HFF-Myc (cell line): Measurements from ENCODE around the gene ARSB.

Experiments
- DNase-seq: peaks from one replicate; pipeline ENCODE4 v3.0.0-alpha.2; 2011; ENCODE audit warnings: low read depth; ENCODE audit errors: extremely low read depth
- H3K4me3 ChIP-seq: replicated peaks from 2 replicates; pipeline ENCODE4 v1.5.1; 2011; ENCODE audit warnings: low read depth, mild to moderate bottlenecking, control low read depth, low read length
- CTCF ChIP-seq: IDR thresholded peaks from 2 replicates; pipeline ENCODE4 v1.5.1; 2012; ENCODE audit warnings: mild to moderate bottlenecking, low read depth, low read length, control low read depth; ENCODE audit errors: missing control alignments

ARSB gene

DNA sequence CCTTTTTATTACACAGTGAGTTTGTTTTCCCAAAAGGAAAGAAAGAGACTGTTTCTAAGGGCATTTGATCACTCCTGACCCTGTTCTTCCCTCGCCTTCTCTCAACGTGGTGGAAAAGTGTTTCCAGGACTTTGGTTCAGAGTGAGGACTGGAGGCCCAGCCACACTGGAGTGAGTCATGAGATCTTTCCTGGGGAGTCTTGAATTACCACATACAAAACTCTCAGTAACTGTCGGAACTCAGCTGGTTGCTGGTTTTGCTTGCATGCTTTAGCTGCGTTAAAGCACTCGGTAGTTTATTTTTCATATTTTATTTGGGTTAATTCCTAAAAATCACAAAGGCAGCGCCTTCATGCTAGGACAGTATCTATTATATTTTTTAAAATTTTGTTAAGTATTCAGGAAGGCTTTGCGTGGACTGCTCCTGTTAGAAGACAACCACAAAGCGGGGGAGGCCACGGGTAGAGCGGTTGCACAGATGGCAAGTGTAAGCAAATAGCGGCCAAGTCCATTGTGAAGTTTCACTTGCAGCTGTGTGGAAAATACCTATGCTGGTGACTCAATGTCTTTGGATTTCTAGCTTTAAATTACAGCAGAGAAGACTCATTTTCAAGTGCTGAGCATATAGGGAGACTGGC, 77.7 kb downstream of the ARSB start:
- peak; percentile 87 for DNase-seq
- peak overlapping the region; percentile 16; the same call in 1 of the 2 replicates for H3K4me3 ChIP-seq
- no peak for TF ChIP-seq CTCF

DNA sequence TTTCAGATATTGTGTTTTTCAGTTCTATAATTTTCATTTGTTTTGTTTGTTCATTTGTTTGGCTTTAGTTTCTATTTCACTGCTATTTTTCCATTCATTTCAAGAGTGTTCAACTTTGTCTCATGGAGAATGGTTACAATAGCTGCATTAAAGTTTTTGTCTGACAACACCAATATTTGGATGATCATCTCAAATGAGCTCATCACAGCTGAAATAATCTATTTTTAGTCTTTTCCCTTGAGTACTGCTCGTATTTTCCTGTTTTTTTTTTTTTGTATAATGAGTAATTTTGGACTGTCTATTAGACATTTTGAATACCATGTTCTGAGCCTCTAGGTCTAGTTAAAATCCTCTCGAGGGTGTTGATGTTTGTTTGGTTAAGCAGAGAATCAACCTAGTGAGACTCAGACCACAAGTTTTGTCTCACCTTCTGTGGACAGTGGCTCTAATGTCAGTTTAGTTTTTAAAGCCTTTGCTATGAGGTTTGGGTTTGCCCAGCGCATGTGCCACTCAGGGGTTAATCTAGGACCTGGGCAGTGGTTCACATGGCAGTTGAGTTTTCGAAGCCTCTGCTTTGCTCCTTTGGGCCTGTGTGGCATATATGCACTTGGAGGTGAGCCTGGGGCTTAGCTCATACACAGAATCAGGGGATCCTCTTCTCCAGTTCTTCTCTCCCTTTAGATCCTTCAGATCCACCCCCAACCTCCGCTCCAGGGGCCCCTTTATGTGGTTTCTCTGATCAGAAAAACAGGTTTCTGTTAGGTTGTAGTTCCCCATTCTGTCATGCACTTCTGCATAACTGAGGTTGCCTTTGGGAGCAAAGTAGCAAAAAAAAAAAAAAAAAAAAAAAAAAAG, 79.8 kb downstream of the ARSB start:
- DNase-seq = no peak
- H3K4me3 ChIP-seq = no peak overlapping the region
- TF ChIP-seq CTCF = no peak

DNA sequence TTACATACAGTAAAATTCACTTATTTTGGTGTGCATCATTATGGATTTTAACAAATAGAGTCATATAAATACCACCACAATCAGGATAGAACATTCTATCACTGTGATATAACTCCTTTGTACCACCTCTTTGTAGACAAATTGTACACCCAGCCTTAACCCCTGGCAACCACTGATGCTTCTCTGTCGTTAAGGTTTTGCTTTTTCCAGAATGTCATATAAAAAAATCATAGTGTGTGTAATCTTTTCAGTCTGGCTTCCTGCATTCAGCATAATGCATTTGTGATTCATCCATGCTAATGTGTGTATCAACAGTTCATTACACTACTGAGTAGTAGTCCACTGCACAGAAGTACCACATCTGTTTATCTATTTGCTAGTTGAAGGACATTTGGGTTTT, 81.2 kb downstream of the ARSB start:
- DNase-seq = no peak
- H3K4me3 ChIP-seq = no peak overlapping the region
- no peak for TF ChIP-seq CTCF

DNA sequence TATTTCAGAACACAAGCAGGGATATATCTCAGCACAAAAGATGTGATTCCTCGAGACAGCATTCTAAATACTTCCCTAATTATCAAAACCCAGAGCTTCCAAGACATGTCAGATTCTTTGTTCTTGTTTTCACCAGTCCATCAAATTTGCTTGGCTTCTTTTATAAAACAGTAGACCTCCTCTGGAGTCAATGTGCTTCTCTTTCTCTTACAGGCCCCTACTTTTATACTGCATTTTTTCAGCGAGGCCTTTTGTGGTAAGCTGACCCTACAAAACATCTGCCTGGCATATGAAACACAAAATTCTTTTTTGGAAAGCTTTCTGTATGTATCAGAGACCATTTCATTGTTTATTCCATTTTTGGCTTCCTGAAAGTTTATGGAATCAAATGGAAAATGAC, 81.8 kb downstream of the ARSB start:
- DNase-seq = peak; percentile 60
- H3K4me3 ChIP-seq = no peak overlapping the region
- TF ChIP-seq CTCF = no peak

DNA sequence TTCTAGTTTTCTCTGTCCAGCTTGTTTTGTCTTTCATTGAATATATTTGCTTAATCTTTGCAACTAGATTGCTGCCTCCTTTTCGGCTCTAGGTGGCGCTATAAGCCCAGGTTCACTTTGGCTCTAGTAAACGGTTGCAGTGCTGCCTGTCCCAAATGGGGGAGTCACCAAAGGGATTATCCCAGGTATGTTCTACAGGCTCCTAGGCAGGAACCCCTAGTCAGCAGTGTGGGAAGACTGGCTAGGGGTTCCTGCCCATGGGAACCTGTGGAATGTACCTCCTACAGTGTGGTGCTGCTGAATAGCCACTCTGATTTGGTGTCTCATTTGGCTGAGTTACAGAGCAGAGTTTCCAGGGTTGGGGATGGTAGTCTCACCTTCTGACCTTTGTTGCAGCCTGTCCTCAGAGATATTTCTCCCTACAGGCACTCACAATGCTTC, 85.2 kb downstream of the ARSB start:
- no peak for DNase-seq
- no peak overlapping the region for H3K4me3 ChIP-seq
- peak; percentile 88 for TF ChIP-seq CTCF

DNA sequence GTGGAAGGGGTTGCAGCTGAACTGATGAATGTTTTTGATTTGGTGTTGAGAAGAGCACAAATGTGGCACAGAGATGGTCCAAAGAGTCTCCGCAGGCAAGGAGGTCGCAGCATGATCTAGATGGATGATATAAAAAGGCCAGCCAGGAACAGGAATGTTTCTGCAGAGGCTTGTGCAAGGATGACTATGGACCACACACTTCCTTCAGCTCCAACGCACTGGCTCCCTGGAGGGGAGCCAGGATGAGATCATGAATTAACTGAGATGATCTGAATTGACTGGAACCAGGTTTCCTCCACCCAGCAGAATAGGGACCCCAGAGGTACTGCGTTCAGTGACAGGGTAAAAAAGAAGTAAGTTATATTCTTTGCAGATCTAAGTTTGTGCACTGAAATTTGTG, 89.0 kb downstream of the ARSB start:
- H3K4me3 ChIP-seq = no peak overlapping the region
- no peak for DNase-seq
- no peak for TF ChIP-seq CTCF
